Measurements from ENCODE around the gene DNAH9.

- TF ChIP-seq, protein P1, sequence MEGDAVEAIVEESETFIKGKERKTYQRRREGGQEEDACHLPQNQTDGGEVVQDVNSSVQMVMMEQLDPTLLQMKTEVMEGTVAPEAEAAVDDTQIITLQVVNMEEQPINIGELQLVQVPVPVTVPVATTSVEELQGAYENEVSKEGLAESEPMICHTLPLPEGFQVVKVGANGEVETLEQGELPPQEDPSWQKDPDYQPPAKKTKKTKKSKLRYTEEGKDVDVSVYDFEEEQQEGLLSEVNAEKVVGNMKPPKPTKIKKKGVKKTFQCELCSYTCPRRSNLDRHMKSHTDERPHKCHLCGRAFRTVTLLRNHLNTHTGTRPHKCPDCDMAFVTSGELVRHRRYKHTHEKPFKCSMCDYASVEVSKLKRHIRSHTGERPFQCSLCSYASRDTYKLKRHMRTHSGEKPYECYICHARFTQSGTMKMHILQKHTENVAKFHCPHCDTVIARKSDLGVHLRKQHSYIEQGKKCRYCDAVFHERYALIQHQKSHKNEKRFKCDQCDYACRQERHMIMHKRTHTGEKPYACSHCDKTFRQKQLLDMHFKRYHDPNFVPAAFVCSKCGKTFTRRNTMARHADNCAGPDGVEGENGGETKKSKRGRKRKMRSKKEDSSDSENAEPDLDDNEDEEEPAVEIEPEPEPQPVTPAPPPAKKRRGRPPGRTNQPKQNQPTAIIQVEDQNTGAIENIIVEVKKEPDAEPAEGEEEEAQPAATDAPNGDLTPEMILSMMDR (IDR thresholded peaks at IDR 0.05; ENCODE audit: control extremely low read depth in 1 of 3, insufficient read depth in 1 of 3, low read depth in 1 of 3, low read length in 3 of 3), result no peak
- TF ChIP-seq HDAC6 (IDR thresholded peaks at IDR 0.05; ENCODE audit: low read depth, low read length), result no peak
- TF ChIP-seq ZNF274 (IDR thresholded peaks at IDR 0.05; ENCODE audit: borderline replicate concordance, extremely low read depth, low read length), result no peak
- no peak for TF ChIP-seq POLR2A (IDR thresholded peaks at IDR 0.05; ENCODE audit: control extremely low read depth in 1 of 2, low read depth in 2 of 2, low read length in 2 of 2)
- TF ChIP-seq CHD2 (IDR thresholded peaks at IDR 0.05; ENCODE audit: low read length), result no peak
- TF ChIP-seq, protein P2, sequence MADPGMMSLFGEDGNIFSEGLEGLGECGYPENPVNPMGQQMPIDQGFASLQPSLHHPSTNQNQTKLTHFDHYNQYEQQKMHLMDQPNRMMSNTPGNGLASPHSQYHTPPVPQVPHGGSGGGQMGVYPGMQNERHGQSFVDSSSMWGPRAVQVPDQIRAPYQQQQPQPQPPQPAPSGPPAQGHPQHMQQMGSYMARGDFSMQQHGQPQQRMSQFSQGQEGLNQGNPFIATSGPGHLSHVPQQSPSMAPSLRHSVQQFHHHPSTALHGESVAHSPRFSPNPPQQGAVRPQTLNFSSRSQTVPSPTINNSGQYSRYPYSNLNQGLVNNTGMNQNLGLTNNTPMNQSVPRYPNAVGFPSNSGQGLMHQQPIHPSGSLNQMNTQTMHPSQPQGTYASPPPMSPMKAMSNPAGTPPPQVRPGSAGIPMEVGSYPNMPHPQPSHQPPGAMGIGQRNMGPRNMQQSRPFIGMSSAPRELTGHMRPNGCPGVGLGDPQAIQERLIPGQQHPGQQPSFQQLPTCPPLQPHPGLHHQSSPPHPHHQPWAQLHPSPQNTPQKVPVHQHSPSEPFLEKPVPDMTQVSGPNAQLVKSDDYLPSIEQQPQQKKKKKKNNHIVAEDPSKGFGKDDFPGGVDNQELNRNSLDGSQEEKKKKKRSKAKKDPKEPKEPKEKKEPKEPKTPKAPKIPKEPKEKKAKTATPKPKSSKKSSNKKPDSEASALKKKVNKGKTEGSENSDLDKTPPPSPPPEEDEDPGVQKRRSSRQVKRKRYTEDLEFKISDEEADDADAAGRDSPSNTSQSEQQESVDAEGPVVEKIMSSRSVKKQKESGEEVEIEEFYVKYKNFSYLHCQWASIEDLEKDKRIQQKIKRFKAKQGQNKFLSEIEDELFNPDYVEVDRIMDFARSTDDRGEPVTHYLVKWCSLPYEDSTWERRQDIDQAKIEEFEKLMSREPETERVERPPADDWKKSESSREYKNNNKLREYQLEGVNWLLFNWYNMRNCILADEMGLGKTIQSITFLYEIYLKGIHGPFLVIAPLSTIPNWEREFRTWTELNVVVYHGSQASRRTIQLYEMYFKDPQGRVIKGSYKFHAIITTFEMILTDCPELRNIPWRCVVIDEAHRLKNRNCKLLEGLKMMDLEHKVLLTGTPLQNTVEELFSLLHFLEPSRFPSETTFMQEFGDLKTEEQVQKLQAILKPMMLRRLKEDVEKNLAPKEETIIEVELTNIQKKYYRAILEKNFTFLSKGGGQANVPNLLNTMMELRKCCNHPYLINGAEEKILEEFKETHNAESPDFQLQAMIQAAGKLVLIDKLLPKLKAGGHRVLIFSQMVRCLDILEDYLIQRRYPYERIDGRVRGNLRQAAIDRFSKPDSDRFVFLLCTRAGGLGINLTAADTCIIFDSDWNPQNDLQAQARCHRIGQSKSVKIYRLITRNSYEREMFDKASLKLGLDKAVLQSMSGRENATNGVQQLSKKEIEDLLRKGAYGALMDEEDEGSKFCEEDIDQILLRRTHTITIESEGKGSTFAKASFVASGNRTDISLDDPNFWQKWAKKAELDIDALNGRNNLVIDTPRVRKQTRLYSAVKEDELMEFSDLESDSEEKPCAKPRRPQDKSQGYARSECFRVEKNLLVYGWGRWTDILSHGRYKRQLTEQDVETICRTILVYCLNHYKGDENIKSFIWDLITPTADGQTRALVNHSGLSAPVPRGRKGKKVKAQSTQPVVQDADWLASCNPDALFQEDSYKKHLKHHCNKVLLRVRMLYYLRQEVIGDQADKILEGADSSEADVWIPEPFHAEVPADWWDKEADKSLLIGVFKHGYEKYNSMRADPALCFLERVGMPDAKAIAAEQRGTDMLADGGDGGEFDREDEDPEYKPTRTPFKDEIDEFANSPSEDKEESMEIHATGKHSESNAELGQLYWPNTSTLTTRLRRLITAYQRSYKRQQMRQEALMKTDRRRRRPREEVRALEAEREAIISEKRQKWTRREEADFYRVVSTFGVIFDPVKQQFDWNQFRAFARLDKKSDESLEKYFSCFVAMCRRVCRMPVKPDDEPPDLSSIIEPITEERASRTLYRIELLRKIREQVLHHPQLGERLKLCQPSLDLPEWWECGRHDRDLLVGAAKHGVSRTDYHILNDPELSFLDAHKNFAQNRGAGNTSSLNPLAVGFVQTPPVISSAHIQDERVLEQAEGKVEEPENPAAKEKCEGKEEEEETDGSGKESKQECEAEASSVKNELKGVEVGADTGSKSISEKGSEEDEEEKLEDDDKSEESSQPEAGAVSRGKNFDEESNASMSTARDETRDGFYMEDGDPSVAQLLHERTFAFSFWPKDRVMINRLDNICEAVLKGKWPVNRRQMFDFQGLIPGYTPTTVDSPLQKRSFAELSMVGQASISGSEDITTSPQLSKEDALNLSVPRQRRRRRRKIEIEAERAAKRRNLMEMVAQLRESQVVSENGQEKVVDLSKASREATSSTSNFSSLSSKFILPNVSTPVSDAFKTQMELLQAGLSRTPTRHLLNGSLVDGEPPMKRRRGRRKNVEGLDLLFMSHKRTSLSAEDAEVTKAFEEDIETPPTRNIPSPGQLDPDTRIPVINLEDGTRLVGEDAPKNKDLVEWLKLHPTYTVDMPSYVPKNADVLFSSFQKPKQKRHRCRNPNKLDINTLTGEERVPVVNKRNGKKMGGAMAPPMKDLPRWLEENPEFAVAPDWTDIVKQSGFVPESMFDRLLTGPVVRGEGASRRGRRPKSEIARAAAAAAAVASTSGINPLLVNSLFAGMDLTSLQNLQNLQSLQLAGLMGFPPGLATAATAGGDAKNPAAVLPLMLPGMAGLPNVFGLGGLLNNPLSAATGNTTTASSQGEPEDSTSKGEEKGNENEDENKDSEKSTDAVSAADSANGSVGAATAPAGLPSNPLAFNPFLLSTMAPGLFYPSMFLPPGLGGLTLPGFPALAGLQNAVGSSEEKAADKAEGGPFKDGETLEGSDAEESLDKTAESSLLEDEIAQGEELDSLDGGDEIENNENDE (IDR thresholded peaks at IDR 0.05; ENCODE audit: insufficient replicate concordance, low read length), result no peak
- TF ChIP-seq HDAC2 (IDR thresholded peaks at IDR 0.05; ENCODE audit: borderline replicate concordance in 1 of 2, low read depth in 2 of 2, low read length in 2 of 2), result no peak
- TF ChIP-seq SIN3A (conservative IDR thresholded peaks at IDR 0.05 in 1 of 2, IDR thresholded peaks at IDR 0.05 in 1 of 2; ENCODE audit: low read depth in 1 of 2, low read length in 2 of 2), result no peak
- TF ChIP-seq SRF (IDR thresholded peaks at IDR 0.05; ENCODE audit: low read depth, low read length), result no peak
- no peak for TF ChIP-seq SUZ12 (IDR thresholded peaks at IDR 0.05; ENCODE audit: low read length)
Measured at GRCh38 chr17:11700668-11701067, 102.4 kb downstream of the DNAH9 start.

Measured in H1 (cell line).